ENCODE results near the gene TATDN2.

Gene TATDN2

GRCh38 chr3:10255835-10256234, 7.6 kb downstream of the TATDN2 start:
- TF ChIP-seq ZC3H10 (CRISPR knock-in tag; IDR thresholded peaks at IDR 0.05) (no peak), TOX (CRISPR knock-in tag; IDR thresholded peaks at IDR 0.05; ENCODE audit: borderline replicate concordance) (no peak), PATZ1 (CRISPR knock-in tag; IDR thresholded peaks at IDR 0.05; ENCODE audit: borderline replicate concordance) (no peak), BACH2 (CRISPR knock-in tag; IDR thresholded peaks at IDR 0.05; ENCODE audit: borderline replicate concordance) (no peak), ESRRG (CRISPR knock-in tag; IDR thresholded peaks at IDR 0.05) (no peak), CSDC2 (CRISPR knock-in tag; IDR thresholded peaks at IDR 0.05) (no peak), RARB (CRISPR knock-in tag; IDR thresholded peaks at IDR 0.05) (no peak), ZNF565 (CRISPR knock-in tag; conservative IDR thresholded peaks at IDR 0.05; ENCODE audit: low read depth) (no peak)
- TF ChIP-seq, protein P1, sequence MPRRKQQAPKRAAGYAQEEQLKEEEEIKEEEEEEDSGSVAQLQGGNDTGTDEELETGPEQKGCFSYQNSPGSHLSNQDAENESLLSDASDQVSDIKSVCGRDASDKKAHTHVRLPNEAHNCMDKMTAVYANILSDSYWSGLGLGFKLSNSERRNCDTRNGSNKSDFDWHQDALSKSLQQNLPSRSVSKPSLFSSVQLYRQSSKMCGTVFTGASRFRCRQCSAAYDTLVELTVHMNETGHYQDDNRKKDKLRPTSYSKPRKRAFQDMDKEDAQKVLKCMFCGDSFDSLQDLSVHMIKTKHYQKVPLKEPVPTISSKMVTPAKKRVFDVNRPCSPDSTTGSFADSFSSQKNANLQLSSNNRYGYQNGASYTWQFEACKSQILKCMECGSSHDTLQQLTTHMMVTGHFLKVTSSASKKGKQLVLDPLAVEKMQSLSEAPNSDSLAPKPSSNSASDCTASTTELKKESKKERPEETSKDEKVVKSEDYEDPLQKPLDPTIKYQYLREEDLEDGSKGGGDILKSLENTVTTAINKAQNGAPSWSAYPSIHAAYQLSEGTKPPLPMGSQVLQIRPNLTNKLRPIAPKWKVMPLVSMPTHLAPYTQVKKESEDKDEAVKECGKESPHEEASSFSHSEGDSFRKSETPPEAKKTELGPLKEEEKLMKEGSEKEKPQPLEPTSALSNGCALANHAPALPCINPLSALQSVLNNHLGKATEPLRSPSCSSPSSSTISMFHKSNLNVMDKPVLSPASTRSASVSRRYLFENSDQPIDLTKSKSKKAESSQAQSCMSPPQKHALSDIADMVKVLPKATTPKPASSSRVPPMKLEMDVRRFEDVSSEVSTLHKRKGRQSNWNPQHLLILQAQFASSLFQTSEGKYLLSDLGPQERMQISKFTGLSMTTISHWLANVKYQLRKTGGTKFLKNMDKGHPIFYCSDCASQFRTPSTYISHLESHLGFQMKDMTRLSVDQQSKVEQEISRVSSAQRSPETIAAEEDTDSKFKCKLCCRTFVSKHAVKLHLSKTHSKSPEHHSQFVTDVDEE (CRISPR knock-in tag; IDR thresholded peaks at IDR 0.05) = no peak

DNA sequence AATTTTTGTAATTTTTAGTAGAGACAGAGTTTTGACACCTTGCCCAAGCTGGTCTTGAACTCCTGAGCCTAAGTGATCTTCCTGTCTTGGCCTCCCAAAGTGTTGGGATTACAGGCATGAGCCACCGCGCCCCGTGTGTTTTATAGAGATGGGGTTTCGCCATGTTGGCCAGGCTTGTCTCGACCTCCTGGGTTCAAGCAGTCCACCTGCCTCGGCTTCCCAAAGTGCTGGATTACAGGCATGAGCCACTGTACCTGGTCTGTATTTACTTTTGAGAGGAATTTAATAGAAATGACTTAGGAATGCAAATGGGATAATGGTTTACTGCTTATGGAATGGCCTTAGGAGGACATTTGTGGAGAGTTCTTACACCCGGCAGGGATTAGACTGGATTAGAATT, 10.8 kb downstream of the TATDN2 start:
- no peak for ATAC-seq
- no peak for TF ChIP-seq TOX (CRISPR knock-in tag; IDR thresholded peaks at IDR 0.05; ENCODE audit: borderline replicate concordance)
- no peak for TF ChIP-seq POU6F1 (CRISPR knock-in tag; IDR thresholded peaks at IDR 0.05; ENCODE audit: borderline replicate concordance, low read depth)

More at GRCh38 chr3:10255835-10256234, 7.6 kb downstream of the TATDN2 start:
- no peak for ATAC-seq

DNA sequence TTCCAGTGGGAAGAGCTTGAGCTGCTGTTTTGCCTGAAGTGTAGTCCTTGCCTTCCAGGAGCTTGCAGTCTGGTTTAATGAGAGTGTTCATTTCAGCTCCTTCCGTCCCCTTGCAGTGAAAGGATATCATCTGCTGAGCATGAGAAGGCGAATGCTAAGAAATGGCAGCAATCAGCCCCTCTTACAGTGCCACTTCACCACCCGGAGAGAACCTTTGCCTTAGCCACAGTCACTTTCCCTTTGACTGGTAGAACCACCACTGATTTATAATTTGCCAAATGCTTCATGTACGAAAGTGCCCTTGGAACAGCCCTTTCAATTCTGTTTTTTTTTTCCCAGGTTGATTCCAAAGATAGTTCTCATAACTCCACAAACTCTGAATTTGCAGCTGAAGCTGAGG, 11.5 kb downstream of the TATDN2 start:
- ATAC-seq = no peak
- TF ChIP-seq CREB5 (CRISPR knock-in tag; IDR thresholded peaks at IDR 0.05; ENCODE audit: low read depth) (no peak), TCF4 (CRISPR knock-in tag; IDR thresholded peaks at IDR 0.05; ENCODE audit: borderline replicate concordance) (no peak), ZC3H10 (CRISPR knock-in tag; IDR thresholded peaks at IDR 0.05) (no peak), ESRRG (CRISPR knock-in tag; IDR thresholded peaks at IDR 0.05) (no peak), POU6F1 (CRISPR knock-in tag; IDR thresholded peaks at IDR 0.05; ENCODE audit: borderline replicate concordance, low read depth) (no peak), ZNF565 (CRISPR knock-in tag; conservative IDR thresholded peaks at IDR 0.05; ENCODE audit: low read depth) (no peak), ZFP30 (CRISPR knock-in tag; IDR thresholded peaks at IDR 0.05) (no peak), CSDC2 (CRISPR knock-in tag; IDR thresholded peaks at IDR 0.05) (no peak), ZNF70 (CRISPR knock-in tag; IDR thresholded peaks at IDR 0.05) (no peak), BACH2 (CRISPR knock-in tag; IDR thresholded peaks at IDR 0.05; ENCODE audit: borderline replicate concordance) (no peak), OSR1 (CRISPR knock-in tag; IDR thresholded peaks at IDR 0.05) (no peak), ZNF8 (CRISPR knock-in tag; IDR thresholded peaks at IDR 0.05) (no peak), PATZ1 (CRISPR knock-in tag; IDR thresholded peaks at IDR 0.05; ENCODE audit: borderline replicate concordance) (no peak), ZFP3 (CRISPR knock-in tag; IDR thresholded peaks at IDR 0.05) (no peak)
- TF ChIP-seq, protein P2, sequence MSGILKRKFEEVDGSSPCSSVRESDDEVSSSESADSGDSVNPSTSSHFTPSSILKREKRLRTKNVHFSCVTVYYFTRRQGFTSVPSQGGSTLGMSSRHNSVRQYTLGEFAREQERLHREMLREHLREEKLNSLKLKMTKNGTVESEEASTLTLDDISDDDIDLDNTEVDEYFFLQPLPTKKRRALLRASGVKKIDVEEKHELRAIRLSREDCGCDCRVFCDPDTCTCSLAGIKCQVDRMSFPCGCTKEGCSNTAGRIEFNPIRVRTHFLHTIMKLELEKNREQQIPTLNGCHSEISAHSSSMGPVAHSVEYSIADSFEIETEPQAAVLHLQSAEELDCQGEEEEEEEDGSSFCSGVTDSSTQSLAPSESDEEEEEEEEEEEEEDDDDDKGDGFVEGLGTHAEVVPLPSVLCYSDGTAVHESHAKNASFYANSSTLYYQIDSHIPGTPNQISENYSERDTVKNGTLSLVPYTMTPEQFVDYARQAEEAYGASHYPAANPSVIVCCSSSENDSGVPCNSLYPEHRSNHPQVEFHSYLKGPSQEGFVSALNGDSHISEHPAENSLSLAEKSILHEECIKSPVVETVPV (CRISPR knock-in tag; IDR thresholded peaks at IDR 0.05) = no peak

Measured in SK-N-SH treated with all-trans-retinoic acid at 6 μM for 48 hours (cell line).